Measurements from ENCODE around the gene CRYGC. TPM values are rescaled to one million over a fixed set of nuclear protein-coding genes. Genes with fewer than 3 reads are reported as not detected.

CRYGC gene
- total RNA-seq, 2 donors from 2014 or later: not detected

DNA sequence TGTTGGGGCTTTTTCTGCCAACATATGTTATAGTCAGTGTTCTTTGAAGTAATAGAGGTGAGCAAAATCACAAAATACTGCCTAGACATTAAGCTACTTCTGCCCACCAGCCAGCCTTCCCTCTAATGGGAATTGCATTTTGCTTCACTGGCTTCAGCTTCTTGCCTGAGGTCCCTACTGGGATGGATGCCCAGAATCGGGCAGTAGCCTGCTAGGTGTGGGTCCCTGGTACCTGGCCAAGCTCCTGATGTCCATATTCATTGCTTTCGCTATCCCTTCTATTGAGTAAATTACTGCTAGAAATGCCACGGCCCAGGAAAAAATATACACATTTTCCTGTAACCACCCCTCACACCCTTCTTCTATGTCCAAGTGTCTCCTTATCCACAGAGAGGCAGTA, 32.3 kb downstream of the CRYGC start:
- no peak for DNase-seq (ENCODE audit: low spot score)
- Mint-ChIP-seq H3K27ac (no peak overlapping the region), H3K4me1 (ENCODE audit: low read depth in 2 of 2) (peaks cover 16 to 18% of the 10 kb centered on the region in 2 donors), H3K36me3 (no peaks in the 10 kb centered on the region), H3K4me3 (no peak overlapping the region), H3K27me3 (peaks cover 2 to 3% of the 10 kb centered on the region in 2 donors), H3K9me3 (no peaks in the 10 kb centered on the region)
- ATAC-seq: no peak

DNA sequence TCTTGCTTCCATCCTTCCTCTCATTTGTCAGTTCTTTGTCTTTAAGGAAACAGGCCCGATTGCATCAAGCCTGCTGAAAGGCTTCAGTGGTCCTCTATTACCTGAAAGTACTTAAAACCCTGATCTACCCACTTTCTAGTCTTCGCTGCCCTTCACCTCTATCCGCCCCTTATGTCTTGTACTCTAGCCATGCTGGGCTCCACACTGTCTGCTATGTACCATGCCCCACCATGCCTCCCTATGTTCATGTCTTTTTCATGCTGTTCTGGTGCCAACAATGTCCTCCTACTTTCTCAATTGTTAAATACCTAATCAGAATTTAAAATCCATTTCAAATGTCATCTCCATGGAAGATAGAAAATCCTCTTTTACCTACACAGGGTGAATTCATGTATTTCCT, 33.5 kb downstream of the CRYGC start:
- H3K27ac Mint-ChIP-seq: no peak overlapping the region
- no peaks in the 10 kb centered on the region for H3K9me3 Mint-ChIP-seq
- ATAC-seq (no peak), DNase-seq (ENCODE audit: low spot score) (no peak)
- no peak overlapping the region for H3K4me3 Mint-ChIP-seq
- peaks cover 13 to 14% of the 10 kb centered on the region in 2 donors for H3K4me1 Mint-ChIP-seq (ENCODE audit: low read depth in 2 of 2)
- peaks cover 2 to 7% of the 10 kb centered on the region in 2 donors for H3K27me3 Mint-ChIP-seq
- no peaks in the 10 kb centered on the region for H3K36me3 Mint-ChIP-seq

DNA sequence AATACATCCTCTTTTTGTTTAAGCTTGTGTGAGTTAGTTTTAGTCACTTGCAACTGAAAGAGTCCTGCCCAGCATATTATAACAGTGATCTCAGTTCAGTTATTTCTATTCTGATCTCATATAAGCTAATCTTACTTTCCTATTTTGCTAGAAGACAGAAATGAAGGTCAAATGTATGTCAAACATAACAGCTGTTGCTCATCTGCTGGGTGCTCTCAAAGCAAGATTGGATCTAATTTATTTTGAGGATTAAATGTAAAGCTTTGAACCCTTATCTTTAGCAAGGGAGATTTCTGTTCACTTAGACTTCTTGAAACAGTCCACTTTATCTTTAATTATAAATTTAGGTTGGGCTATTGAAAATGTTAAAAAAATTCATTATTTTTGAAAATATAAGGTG, 36.5 kb downstream of the CRYGC start:
- Mint-ChIP-seq H3K4me3 (no peak overlapping the region), H3K9me3 (no peaks in the 10 kb centered on the region)

DNA sequence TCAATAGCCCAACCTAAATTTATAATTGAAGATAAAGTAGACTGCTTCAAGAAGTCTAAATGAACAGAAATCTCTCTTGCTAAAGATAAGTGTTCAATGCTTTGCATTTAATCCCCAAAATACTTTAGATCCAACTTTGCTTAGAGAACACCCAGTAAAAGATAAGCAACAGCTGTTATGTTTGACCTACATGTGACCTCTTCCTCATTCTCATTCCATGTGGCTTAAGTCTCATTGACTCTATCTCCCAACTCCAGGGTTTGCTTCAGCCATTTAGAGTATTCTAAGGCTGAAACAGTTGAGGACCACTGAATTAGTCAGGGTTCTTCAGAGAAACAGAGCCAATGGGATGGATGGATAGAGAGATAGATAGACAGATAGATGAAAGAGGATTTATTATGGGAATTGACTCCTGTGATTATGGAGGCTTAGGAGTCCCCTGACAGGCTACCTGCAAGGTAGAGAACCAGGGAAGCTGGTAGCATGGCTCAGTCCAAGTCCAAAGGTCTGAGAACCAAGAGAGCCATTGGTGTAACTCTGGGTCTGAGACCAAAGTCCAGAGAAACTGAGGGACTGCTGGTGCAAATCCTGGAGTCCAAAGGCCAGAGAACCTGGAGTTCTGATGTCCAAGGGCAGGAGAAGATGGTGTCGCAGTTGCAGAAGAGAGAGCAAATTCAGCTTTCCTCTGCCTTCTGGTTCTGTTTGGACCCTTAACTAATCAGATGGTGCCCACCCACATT, 37.4 kb downstream of the CRYGC start:
- Mint-ChIP-seq H3K4me1 (ENCODE audit: low read depth in 2 of 2) (no peaks in the 10 kb centered on the region), H3K4me3 (no peak overlapping the region), H3K36me3 (no peaks in the 10 kb centered on the region), H3K9me3 (no peaks in the 10 kb centered on the region), H3K27ac (no peak overlapping the region), H3K27me3 (peaks cover 0 to 7% of the 10 kb centered on the region in 2 donors)
- ATAC-seq (no peak), DNase-seq (ENCODE audit: low spot score) (no peak)

More for the DNA sequence above, 36.5 kb downstream of the CRYGC start:
- Mint-ChIP-seq H3K36me3 (no peaks in the 10 kb centered on the region), H3K4me1 (ENCODE audit: low read depth in 2 of 2) (no peaks in the 10 kb centered on the region), H3K27me3 (peaks cover 0 to 7% of the 10 kb centered on the region in 2 donors), H3K27ac (no peak overlapping the region)
- DNase-seq (ENCODE audit: low spot score) (no peak), ATAC-seq (no peak)

- no peaks in the 10 kb centered on the region for H3K36me3 Mint-ChIP-seq
- no peaks in the 10 kb centered on the region for H3K9me3 Mint-ChIP-seq
- H3K27me3 Mint-ChIP-seq: peaks cover 0 to 7% of the 10 kb centered on the region in 2 donors
- H3K4me3 Mint-ChIP-seq: no peak overlapping the region
- H3K27ac Mint-ChIP-seq: no peak overlapping the region
- no peaks in the 10 kb centered on the region for H3K4me1 Mint-ChIP-seq (ENCODE audit: low read depth in 2 of 2)
- DNase-seq (ENCODE audit: low spot score) (no peak), ATAC-seq (no peak)
These were observed 39.2 kb downstream of the CRYGC start for GRCh38 chr2:208090420-208090819.

DNA sequence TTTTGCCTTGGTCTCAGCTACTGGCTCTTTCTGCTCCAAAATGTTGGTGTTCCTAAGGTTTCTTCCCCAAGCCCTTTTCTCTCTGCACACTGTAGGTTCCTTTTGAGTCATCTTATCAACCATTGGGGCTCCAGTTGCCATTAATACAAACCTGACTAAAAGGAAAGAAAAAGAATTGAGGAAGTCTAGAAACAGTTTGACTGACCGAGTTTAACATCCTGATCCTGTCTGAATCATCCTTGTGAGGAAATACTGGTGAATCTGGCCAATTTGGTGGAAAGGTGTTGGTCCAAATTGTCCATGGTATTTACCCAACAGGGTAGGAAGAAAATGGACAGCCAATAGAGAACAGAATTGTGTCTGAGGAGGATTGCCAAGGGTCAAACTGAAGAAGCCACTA, 43.6 kb downstream of the CRYGC start:
- ATAC-seq (no peak), DNase-seq (ENCODE audit: low spot score) (no peak)
- Mint-ChIP-seq H3K27me3 (peaks cover 11 to 22% of the 10 kb centered on the region in 2 donors), H3K4me3 (no peak overlapping the region), H3K9me3 (no peaks in the 10 kb centered on the region), H3K4me1 (ENCODE audit: low read depth in 2 of 2) (no peaks in the 10 kb centered on the region), H3K36me3 (no peaks in the 10 kb centered on the region), H3K27ac (no peak overlapping the region)

- no peaks in the 10 kb centered on the region for H3K4me1 Mint-ChIP-seq (ENCODE audit: low read depth in 2 of 2)
- peaks cover 19 to 32% of the 10 kb centered on the region in 2 donors for H3K27me3 Mint-ChIP-seq
- H3K27ac Mint-ChIP-seq: no peak overlapping the region
- H3K36me3 Mint-ChIP-seq: no peaks in the 10 kb centered on the region
- no peak for ATAC-seq
- no peaks in the 10 kb centered on the region for H3K9me3 Mint-ChIP-seq
- no peak for DNase-seq (ENCODE audit: low spot score)
- no peak overlapping the region for H3K4me3 Mint-ChIP-seq
These were observed 45.8 kb downstream of the CRYGC start for GRCh38 chr2:208083807-208084206.

Other genes with a start within 250 kb of the CRYGC start
- 10 to 100 TPM in 1 of 2 donors, 1 to 10 TPM in 1; 8.1 to 10.3 TPM for gene PLEKHM3, start 104.3 kb downstream of the CRYGC start, total RNA-seq
- gene CRYGD, start 5.3 kb downstream of the CRYGC start, total RNA-seq: not detected
- gene CRYGB, start 16.3 kb upstream of the CRYGC start, total RNA-seq: not detected
- not detected for gene CRYGA, start 33.8 kb upstream of the CRYGC start, total RNA-seq
- not detected for gene C2orf80, start 60.2 kb upstream of the CRYGC start, total RNA-seq
- 10 to 100 TPM; 18.9 to 30.5 TPM for gene IDH1, start 125.2 kb upstream of the CRYGC start, total RNA-seq
- gene PIKFYVE, start 136.4 kb upstream of the CRYGC start, total RNA-seq: 10 to 100 TPM; 25.6 to 29.9 TPM

All from natural killer cell treated with Interleukin-12 subunit alpha and Interleukin-12 subunit beta and Interleukin-15 and Interleukin-18, amount 100 ng/mL, for 72 hours (primary cell).